Measurements from ENCODE around the gene GABBR1. TPM values are rescaled to one million over a fixed set of nuclear protein-coding genes. Genes with fewer than 3 reads are reported as not detected.

The GABBR1 gene
- total RNA-seq, 1 donor from 2014 or later = 6.3 TPM

GRCh38 chr6:29561091-29561490 lies 71.9 kb downstream of the GABBR1 start:
- Histone ChIP-seq H3K36me3 (ENCODE audit: control insufficient read depth, insufficient read depth, low read length) (no peaks in the 10 kb centered on the region), H3K4me3 (ENCODE audit: low read depth, low read length) (no peak overlapping the region), H3K27me3 (ENCODE audit: control insufficient read depth, insufficient read depth, low read length) (peaks cover 4% of the 10 kb centered on the region)
- no peak for TF ChIP-seq CTCF (IDR thresholded peaks at IDR 0.05; ENCODE audit: insufficient read depth, low read length, severe bottlenecking)
- no peak for DNase-seq (ENCODE audit: low read depth)
- FAIRE-seq = no peak

- H3K36me3 ChIP-seq (ENCODE audit: control insufficient read depth, insufficient read depth, low read length) = no peaks in the 10 kb centered on the region
- no peak for TF ChIP-seq CTCF (IDR thresholded peaks at IDR 0.05; ENCODE audit: insufficient read depth, low read length, severe bottlenecking)
- no peak within 1 kb of the TSS for H3K4me3 ChIP-seq (ENCODE audit: low read depth, low read length)
- H3K27me3 ChIP-seq (ENCODE audit: control insufficient read depth, insufficient read depth, low read length) = peaks cover 4% of the 10 kb centered on the region
- FAIRE-seq = no peak
- DNase-seq (ENCODE audit: low read depth) = no peak
Observed at GRCh38 chr6:29559524-29560287, 73.3 kb downstream of the GABBR1 start, which contains the start of gene UBD. UBD (minus strand) TSS chr6:29559732; CDS start chr6:29559701, 31 bp downstream.

GRCh38 chr6:29558439-29559079 lies 74.4 kb downstream of the GABBR1 start:
- DNase-seq (ENCODE audit: low read depth) = no peak
- no peak overlapping the region for H3K4me3 ChIP-seq (ENCODE audit: low read depth, low read length)
- peaks cover 4% of the 10 kb centered on the region for H3K27me3 ChIP-seq (ENCODE audit: control insufficient read depth, insufficient read depth, low read length)
- no peak for TF ChIP-seq CTCF (IDR thresholded peaks at IDR 0.05; ENCODE audit: insufficient read depth, low read length, severe bottlenecking)
- no peak for FAIRE-seq
- no peaks in the 10 kb centered on the region for H3K36me3 ChIP-seq (ENCODE audit: control insufficient read depth, insufficient read depth, low read length)

- no peak for TF ChIP-seq CTCF (IDR thresholded peaks at IDR 0.05; ENCODE audit: insufficient read depth, low read length, severe bottlenecking)
- FAIRE-seq = no peak
- peaks cover 7% of the 10 kb centered on the region for H3K27me3 ChIP-seq (ENCODE audit: control insufficient read depth, insufficient read depth, low read length)
- H3K4me3 ChIP-seq (ENCODE audit: low read depth, low read length) = no peak overlapping the region
- DNase-seq (ENCODE audit: low read depth) = no peak
- no peaks in the 10 kb centered on the region for H3K36me3 ChIP-seq (ENCODE audit: control insufficient read depth, insufficient read depth, low read length)
Observed at GRCh38 chr6:29557320-29557719, 75.7 kb downstream of the GABBR1 start.

- H3K4me3 ChIP-seq (ENCODE audit: low read depth, low read length) = no peak overlapping the region
- H3K36me3 ChIP-seq (ENCODE audit: control insufficient read depth, insufficient read depth, low read length) = no peaks in the 10 kb centered on the region
- FAIRE-seq (no peak), DNase-seq (ENCODE audit: low read depth) (no peak)
- no peak for TF ChIP-seq CTCF (IDR thresholded peaks at IDR 0.05; ENCODE audit: insufficient read depth, low read length, severe bottlenecking)
- H3K27me3 ChIP-seq (ENCODE audit: control insufficient read depth, insufficient read depth, low read length) = peaks cover 3% of the 10 kb centered on the region
Observed at GRCh38 chr6:29554764-29555163, 78.2 kb downstream of the GABBR1 start.
